GM12864 (cell line): ENCODE data around the gene VRK2.
"Not testable (repeated sequence)": the region's sequence is repeated elsewhere in the genome, so short reads cannot be mapped to it uniquely, and the experiment has no call there.

Source experiments
- DNase-seq: peaks from one replicate; pipeline ENCODE4 v3.0.0-alpha.2; 2011; ENCODE audit warnings: low read depth
- H3K4me3 ChIP-seq: 2 replicates; pipeline ENCODE4 v1.5.1; 2011; ENCODE audit warnings: mild to moderate bottlenecking, low read depth, low read length, control low read depth
- TF ChIP-seq, protein P1 (sequence below): IDR thresholded peaks from 2 replicates; pipeline ENCODE4 v1.5.1; 2011; ENCODE audit warnings: low read depth, mild to moderate bottlenecking, moderate library complexity, low read length, control low read depth, inconsistent platforms; ENCODE audit errors: missing control alignments

VRK2 gene

DNA sequence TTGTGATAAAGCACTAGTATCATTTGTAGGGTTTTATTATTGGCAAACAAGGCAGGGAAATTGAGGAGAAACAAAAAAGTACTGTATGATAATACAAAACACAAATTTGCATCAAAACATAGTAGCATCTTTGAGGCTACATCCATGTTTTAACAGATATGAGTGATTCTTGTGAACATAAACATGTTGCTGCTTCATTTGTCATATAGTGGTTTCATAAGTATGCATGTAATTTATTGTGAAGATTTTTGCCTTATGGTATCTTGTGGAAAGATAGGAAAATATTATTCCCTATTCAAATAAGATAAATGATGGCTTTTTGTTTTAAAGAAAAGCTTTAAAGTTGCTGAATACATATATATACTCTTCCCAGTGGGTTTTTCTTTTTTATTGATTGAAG, 60.3 kb downstream of the VRK2 start:
- TF ChIP-seq, protein P1, sequence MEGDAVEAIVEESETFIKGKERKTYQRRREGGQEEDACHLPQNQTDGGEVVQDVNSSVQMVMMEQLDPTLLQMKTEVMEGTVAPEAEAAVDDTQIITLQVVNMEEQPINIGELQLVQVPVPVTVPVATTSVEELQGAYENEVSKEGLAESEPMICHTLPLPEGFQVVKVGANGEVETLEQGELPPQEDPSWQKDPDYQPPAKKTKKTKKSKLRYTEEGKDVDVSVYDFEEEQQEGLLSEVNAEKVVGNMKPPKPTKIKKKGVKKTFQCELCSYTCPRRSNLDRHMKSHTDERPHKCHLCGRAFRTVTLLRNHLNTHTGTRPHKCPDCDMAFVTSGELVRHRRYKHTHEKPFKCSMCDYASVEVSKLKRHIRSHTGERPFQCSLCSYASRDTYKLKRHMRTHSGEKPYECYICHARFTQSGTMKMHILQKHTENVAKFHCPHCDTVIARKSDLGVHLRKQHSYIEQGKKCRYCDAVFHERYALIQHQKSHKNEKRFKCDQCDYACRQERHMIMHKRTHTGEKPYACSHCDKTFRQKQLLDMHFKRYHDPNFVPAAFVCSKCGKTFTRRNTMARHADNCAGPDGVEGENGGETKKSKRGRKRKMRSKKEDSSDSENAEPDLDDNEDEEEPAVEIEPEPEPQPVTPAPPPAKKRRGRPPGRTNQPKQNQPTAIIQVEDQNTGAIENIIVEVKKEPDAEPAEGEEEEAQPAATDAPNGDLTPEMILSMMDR: no peak
- no peak for DNase-seq
- H3K4me3 ChIP-seq: no peak overlapping the region

- no peak for DNase-seq
- TF ChIP-seq, protein P1: no peak
- no peak overlapping the region for H3K4me3 ChIP-seq
Observed at GRCh38 chr2:58107803-58108710, 61.5 kb downstream of the VRK2 start.

DNA sequence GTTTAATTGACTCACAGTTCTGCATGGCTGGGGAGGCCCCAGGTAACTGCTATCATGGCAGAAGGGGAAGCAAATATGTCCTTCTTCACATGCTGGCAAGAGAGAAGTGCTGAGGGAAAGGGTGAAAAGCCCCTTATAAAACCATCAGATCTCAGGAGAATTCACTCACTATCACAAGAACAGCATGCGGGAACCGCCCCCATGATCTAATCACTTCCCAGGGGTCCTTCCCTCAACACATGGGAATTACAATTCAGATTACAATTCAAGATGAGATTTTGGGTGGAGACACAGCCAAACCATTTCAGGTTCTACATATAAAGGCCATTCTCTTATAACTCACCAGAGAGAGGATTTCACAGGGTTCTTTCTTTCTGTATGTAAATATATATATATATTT, 62.9 kb downstream of the VRK2 start:
- TF ChIP-seq, protein P1: no peak
- H3K4me3 ChIP-seq: no peak overlapping the region
- no peak for DNase-seq

- H3K4me3 ChIP-seq: no peak overlapping the region
- TF ChIP-seq, protein P1: peak; percentile 12
- no peak for DNase-seq
Observed at GRCh38 chr2:58110765-58111164, 64.2 kb downstream of the VRK2 start.

GRCh38 chr2:58113563-58113962, 67.0 kb downstream of the VRK2 start:
- not testable (repeated sequence) for DNase-seq, H3K4me3 ChIP-seq

DNA sequence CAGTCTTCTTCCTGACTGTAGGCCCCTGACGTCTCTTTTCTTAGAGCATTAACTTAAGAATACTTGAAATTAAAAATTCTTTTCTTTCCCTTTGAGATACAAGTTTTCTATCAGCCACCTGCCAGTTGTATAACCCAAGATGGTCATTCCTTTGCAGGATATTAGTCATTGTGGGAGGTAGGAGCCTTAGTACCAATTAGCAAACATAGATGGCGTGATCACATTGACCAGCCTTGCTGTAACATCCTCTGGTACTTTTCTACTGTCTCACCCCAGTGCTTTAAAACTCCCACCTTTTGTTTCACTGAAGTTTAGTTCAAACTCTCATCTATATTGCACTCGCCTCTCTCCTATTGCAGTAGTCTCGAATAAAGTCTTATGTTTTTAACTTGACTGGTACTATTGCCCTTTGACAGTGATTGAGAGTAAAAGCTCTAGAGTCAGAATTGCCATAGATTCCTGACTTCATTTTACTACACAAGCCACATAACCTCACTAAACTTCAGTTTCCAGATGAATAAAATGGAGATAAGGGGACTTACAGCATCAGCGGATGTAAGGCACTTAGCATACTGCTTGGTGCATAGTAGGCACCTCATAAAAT, 74.1 kb downstream of the VRK2 start:
- DNase-seq: no peak
- H3K4me3 ChIP-seq: no peak overlapping the region
- TF ChIP-seq, protein P1: no peak

DNA sequence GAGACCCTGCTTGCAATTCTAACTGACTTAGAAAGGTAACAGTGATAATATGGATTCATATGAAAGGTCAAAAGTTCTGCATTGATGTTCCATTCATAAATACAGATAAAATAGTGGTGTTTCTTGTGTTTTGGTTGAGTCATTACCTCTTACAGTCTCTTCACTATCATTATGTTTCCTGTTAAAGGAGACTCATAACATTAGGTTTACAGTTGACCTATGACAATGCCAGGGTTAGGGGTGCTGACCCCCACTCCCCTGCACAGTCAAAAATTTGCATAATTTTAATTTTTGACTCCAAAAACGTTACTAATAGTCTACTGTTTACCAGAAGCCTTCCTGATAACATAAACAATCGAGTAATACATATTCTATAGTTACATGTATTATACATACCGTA, 75.4 kb downstream of the VRK2 start:
- TF ChIP-seq, protein P1: no peak
- no peak for DNase-seq
- no peak overlapping the region for H3K4me3 ChIP-seq
